Measurements from ENCODE around the gene CD180. TPM values are rescaled to one million over a fixed set of nuclear protein-coding genes. Genes with fewer than 3 reads are reported as not detected.

The CD180 gene
- total RNA-seq, 2 donors from 2014 or later = 0.34 to 2.0 TPM

GRCh38 chr5:67195406-67196275, 958 bp downstream of the CD180 start:
- DNase-seq = no peak
- ATAC-seq = no peak
- intact Hi-C loops (cut with DNase I, micrococcal nuclease) = no loop called here

GRCh38 chr5:67194166-67194565, 2.4 kb downstream of the CD180 start:
- no peak for DNase-seq
- intact Hi-C loops (cut with DNase I, micrococcal nuclease) = no loop called here
- ATAC-seq = no peak

- intact Hi-C loops (cut with DNase I, micrococcal nuclease) = no loop called here
- ATAC-seq (peak; percentile 48), DNase-seq (no peak)
Measured at GRCh38 chr5:67193439-67193807, 3.2 kb downstream of the CD180 start.

GRCh38 chr5:67192719-67193438, 3.7 kb downstream of the CD180 start:
- DNase-seq (no peak), ATAC-seq (peak; percentile 69)
- intact Hi-C loops (cut with DNase I, micrococcal nuclease) = no loop called here

GRCh38 chr5:67190861-67191260, 5.7 kb downstream of the CD180 start:
- DNase-seq = no peak
- no peak for ATAC-seq
- intact Hi-C loops (cut with DNase I, micrococcal nuclease) = no loop called here

GRCh38 chr5:67190410-67190809, 6.2 kb downstream of the CD180 start:
- no peak for ATAC-seq
- intact Hi-C loops (cut with DNase I, micrococcal nuclease) = no loop called here
- DNase-seq = no peak

GRCh38 chr5:67189931-67190330, 6.7 kb downstream of the CD180 start:
- intact Hi-C loops (cut with DNase I, micrococcal nuclease) = no loop called here
- DNase-seq (no peak), ATAC-seq (no peak)

- DNase-seq (no peak), ATAC-seq (no peak)
- intact Hi-C loops (cut with DNase I, micrococcal nuclease) = no loop called here
Measured at GRCh38 chr5:67189079-67189354, 7.6 kb downstream of the CD180 start.

GRCh38 chr5:67188274-67189078, 8.1 kb downstream of the CD180 start:
- ATAC-seq (no peak), DNase-seq (no peak)
- intact Hi-C loops (cut with DNase I, micrococcal nuclease) = no loop called here

- intact Hi-C loops (cut with DNase I, micrococcal nuclease) = no loop called here
- no peak for DNase-seq
- no peak for ATAC-seq
Measured at GRCh38 chr5:67187006-67187715, 9.4 kb downstream of the CD180 start.

- DNase-seq (no peak), ATAC-seq (no peak)
- intact Hi-C loops (cut with DNase I, micrococcal nuclease) = no loop called here
Measured at GRCh38 chr5:67183859-67184258, 12.7 kb downstream of the CD180 start.

GRCh38 chr5:67182301-67182790, 14.3 kb downstream of the CD180 start:
- intact Hi-C loops (cut with DNase I, micrococcal nuclease) = no loop called here
- peak in 1 of 2 donors; percentile 52 for DNase-seq
- ATAC-seq = no peak

- DNase-seq (no peak), ATAC-seq (no peak)
- intact Hi-C loops (cut with DNase I, micrococcal nuclease) = no loop called here
Measured at GRCh38 chr5:67181648-67182221, 14.9 kb downstream of the CD180 start.

GRCh38 chr5:67179697-67180361, 16.8 kb downstream of the CD180 start:
- DNase-seq = no peak
- peak; percentile 93 for ATAC-seq
- intact Hi-C loops (cut with DNase I, micrococcal nuclease) = no loop called here

GRCh38 chr5:67178966-67179365, 17.6 kb downstream of the CD180 start:
- no peak for ATAC-seq
- intact Hi-C loops (cut with DNase I, micrococcal nuclease) = no loop called here

GRCh38 chr5:67178085-67178484, 18.5 kb downstream of the CD180 start:
- no peak for ATAC-seq
- intact Hi-C loops (cut with DNase I, micrococcal nuclease) = no loop called here
- DNase-seq = no peak

More at GRCh38 chr5:67178966-67179365, 17.6 kb downstream of the CD180 start:
- DNase-seq = no peak

GRCh38 chr5:67176936-67177335, 19.7 kb downstream of the CD180 start:
- no peak for ATAC-seq
- intact Hi-C loops (cut with DNase I, micrococcal nuclease) = no loop called here
- DNase-seq = no peak

- intact Hi-C loops (cut with DNase I, micrococcal nuclease) = no loop called here
- ATAC-seq (no peak), DNase-seq (no peak)
Measured at GRCh38 chr5:67173959-67174358, 22.6 kb downstream of the CD180 start.
